IMR-90 (cell line): ENCODE data around the gene ACAP1.

ENCODE experiments used
- CTCF ChIP-seq: conservative IDR thresholded peaks from 2 replicates; pipeline ENCODE4 v1.5.1; 2012; ENCODE audit warnings: mild to moderate bottlenecking, low read depth, low read length, improper control_type of control experiment
- RCOR1 ChIP-seq: IDR thresholded peaks from 2 replicates; pipeline ENCODE4 v1.6.1; 2012; ENCODE audit warnings: mild to moderate bottlenecking, low read length, improper control_type of control experiment; ENCODE audit not compliant: insufficient replicate concordance

- TF ChIP-seq CTCF = no peak
- no peak for TF ChIP-seq RCOR1
Measured at GRCh38 chr17:7312432-7313087, 23.8 kb upstream of the ACAP1 start.
